HG03378 (cell line): ENCODE data around the gene CNGA2.
"Not testable (repeated sequence)": the region's sequence is repeated elsewhere in the genome, so short reads cannot be mapped to it uniquely, and the experiment has no call there.

Experiments used
- ATAC-seq: cut with Tn5 transposase; IDR thresholded peaks from one replicate; pipeline ENCODE4 v1.9.1; 2021; ENCODE audit warnings: mild to moderate bottlenecking, moderate library complexity; ENCODE audit not compliant: unreplicated experiment

The CNGA2 gene

DNA sequence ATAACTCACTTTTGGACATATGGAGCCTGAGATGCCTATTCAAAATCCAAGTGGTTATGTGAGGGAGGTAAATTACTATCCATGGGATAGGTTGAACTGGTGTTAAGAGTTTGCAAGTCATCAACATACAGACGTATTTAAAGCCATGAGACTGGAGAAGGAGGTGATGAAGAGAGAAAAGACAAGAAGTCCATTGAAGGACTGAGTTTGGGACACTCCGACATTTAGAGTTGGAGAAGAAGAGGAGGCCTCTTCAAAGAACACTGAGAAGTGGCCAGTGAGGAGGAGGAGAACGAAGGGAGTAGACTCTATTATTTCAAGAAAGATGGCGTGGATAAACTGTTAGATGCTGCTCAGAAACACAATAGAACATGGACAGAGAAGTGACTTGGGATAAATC lies at the start of gene CNGA2:
Gene CNGA2, plus strand, starts transcription at position 301 of the 400 bp plus-strand sequence. CDS start 3,738 bp downstream, outside the sequence.
- no peak for ATAC-seq

DNA sequence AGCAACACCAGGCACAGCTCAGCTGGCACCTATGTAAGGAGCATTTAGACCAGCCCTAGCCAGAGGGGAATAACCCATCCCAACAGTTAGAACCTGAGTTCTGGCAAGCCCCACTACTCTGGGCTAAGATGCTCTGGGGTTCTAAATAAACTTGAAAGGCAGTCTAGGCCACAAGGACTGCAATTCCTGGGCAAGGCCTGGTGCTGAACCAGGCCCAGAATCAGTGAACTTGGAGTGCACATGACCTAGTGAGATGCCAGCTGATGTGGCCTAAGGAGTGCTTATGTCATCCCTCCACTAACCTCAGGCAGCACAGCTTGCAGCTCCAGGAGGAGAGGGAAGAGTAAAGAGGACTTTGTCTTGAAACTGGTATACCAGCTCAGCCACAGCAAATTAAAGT lies 46.9 kb upstream of the CNGA2 start:
- ATAC-seq: no peak

DNA sequence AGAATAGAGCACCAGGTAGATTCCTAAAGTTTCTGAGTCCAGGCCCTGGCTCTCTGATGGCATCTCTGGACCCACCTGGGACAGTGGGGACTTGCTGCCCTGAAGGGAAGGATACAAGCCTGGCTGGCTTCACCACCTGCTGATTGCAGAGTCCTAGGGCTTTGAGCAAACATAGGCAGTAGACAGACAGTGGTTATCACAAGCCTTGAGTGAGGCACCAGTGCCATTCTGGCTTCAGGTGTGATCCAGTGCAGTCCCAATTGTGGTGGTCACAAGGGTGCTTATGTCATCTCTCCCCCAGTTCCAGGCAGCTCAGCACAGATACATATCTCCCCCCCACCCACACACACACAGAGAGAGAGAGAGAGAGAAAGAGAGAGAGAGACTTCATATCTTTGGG lies 45.9 kb upstream of the CNGA2 start:
- no peak for ATAC-seq

DNA sequence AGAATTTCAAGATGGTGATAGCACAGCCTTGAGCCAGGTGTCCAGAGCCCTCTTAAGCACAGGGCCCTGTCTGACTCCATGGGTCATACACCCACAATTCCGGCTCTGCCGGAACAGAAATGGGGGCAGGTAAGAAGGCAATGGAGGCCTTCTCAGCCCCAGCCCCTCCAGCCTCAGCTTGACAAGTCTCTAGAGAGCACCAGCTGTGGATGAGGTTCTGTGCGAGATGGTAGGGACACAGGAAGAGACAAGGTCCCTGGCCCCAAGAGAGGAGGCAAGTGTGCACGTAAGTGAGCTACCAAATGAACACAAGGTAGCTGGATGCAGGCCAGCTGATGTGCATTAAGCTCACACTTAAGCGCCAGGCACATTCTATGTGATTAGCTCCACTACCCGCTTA lies 41.7 kb upstream of the CNGA2 start:
- ATAC-seq: no peak

DNA sequence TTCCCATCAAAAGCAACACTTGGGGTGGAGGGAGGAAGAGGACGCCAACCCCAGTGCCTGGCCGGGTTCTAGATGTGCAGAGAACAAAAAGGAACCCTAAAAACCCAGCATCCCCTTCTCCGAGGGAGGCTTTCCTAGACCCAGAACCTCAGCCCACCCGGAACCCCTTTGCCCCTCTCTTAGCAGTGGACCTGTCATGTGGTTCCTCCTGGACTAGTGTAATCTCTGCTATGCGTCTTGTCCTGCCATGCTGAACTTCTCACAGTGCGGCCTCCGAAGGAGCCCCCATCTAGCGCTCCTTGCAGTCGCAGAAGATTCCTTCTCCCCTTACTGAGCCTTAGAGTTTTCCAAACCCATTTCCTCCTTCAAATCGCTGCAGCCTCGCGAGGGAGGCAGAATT lies 40.4 kb upstream of the CNGA2 start:
- ATAC-seq: no peak

DNA sequence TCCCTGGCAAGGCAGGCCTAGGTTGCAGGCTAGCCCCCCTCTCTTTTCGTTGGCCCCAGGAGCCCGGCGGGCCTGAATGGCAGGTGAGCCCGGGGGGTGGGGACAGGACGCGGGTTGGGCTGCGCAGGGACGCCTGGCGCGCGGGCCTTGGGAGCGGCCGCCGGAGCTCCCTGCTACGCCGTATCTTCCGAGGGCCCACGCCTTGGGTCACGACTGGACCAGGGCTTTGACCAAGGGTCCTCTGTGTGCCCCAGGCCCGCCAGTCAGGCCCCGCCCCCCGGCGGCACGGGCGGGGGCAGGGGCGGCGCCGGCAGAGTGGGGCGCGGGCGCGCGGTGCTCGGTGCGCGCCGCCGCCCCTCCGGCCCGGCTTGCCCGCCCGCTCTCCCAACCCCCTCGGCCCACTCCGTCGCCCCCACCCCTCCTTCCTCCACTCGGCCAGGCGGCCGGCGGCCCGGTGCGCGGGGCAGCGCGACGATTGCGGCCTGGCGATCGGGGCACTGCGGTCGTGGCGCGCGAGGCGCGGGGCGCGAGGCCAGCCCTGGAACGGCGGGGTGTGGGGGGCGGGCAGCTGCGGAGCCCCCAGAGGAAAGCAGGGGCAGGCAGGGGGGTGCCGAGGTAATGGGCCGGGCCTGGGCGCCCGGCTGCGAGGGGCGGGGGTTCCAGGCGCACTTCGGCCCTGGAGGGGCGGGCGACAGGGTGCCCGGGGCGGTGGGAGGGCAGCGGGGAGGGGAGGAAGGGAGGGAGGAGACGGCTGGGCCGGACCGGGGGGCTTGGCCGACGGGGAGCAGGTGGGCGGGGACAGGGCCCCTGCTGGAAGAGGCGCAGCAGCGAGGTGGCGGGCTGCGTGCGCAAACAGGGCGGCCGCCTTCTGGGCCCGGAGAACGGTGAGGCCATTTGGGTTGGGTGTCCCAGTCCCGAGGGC lies 39.6 kb upstream of the CNGA2 start, which contains the start of gene PRRG3:
Gene PRRG3, plus strand, starts transcription at position 798 of the 922 bp plus-strand sequence. CDS start 3,357 bp downstream, outside the sequence.
- ATAC-seq: no peak

DNA sequence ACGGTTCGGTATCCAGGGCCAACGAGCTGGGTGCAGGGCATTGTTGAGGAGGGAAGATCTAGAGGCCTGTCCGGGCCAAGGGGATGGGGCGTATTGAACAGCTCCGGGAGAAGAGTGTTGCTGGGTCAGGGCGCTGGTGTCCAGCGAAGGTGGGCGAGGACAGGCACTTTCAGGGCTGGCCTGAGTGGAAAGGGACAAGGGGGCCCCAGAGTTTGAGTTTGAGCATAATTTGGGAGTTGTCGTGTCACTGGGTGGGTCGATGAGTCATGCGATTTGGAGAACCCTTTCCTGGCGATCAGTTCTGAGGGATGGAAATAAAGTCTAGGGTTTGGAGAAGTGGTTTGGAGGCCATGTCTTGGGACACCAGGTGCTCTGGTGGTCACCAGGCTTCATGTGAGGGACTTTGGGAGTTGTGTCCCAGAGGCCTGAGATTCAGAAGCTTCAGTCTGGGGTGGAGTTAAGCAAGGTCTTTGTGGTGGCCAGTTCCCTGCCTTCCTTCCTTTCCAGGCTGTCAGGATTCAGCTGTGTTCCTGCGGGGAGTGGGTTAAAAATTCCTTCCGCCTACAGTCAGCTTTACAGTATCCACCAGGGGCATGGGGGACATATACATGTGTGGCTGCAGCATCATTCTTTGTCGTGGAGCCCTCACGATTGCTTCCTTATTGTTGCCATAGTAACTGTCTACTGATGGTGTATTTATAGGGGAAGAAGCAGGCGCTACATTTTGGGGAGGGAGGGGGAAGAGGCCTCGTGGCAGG lies 38.8 kb upstream of the CNGA2 start:
- ATAC-seq: no peak

DNA sequence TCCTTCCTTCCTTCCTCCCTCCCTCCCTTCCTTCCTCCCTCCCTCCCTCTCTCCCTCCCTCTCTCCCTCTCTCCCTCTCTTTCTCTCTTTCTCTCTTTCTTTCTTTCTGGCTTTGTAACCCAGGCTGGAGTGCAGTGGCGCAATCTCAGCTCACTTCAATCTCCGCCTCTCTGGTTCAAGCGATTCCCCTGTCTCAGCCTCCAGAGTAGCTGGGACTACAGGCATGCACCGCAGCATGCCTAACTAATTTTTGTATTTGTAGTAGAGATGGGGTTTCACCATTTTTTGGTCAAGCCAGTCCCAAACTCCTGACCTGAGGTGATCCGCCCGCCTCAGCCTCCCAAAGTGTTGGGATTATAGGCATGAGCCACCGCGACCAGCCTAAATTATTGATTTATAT lies 37.5 kb upstream of the CNGA2 start:
- ATAC-seq: not testable (repeated sequence)

DNA sequence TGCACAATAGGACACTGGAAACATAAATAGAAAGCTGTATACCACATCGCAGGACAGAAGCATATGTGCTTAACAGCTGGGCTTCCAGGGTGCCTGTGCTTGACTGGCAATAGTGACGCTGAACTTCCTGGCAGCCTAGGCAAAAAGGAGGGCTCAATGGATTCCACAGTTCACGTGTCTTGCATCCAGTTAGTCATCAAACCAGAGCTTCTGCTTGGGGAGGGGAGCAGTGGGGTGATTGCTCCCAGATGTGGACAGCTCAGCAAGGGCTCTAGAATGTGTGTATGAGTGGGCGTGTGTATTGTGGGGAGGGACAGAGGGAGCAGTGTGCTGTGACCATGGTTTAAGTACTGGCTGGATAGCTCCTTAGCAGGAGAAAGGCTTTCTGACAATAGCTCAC lies 37.0 kb upstream of the CNGA2 start:
- no peak for ATAC-seq

DNA sequence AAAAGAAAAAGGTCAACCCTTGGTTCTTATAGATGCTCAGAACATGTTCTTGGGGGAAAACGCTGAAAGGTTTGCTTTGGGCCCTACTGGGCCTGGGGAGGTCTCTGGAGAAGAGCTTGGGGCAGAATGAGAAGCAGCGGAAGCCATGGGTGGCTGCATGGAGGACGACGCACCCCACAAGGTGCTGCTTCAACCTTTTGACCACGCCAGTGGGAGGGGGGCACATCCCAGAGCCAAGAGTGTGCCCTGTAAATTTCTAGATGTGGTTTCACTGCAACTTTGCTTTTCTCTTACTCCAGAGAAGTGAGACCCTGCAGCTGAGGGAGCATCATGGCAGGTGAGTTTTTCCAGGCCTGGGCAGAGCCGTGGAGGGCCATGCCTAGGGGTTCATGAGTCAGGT lies 36.1 kb upstream of the CNGA2 start:
- ATAC-seq: no peak

DNA sequence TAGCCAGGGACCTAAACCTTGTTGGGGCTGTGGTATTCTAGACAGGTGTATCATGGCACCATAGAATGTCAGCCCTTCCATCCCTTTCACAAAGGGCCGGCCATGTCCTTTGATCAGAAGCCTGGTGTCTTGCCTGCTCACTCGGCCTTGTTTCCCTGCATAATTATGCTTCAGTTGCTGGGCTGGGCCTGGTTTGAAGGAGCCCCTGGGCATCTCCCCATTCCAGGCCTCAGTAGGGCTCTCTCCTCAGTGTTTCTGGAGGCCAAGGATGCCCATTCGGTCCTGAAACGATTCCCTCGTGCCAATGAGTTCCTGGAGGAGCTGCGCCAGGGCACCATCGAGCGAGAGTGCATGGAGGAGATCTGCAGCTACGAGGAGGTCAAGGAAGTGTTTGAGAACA lies 34.8 kb upstream of the CNGA2 start:
- ATAC-seq: no peak

DNA sequence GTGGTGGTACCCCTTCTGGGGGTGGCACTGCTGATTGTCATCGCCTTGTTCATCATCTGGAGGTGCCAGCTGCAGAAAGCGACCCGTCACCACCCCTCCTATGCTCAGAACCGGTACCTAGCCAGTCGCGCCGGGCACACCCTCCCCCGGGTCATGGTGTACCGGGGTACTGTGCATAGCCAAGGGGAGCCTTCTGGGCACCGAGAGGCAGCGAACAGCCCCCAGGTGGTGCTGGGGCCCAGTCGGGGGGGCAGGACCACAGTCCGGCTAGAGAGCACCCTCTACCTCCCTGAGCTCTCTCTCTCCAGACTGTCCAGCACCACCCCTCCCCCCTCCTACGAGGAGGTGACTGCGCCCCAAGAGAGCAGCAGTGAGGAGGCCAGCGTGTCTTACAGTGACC lies 34.0 kb upstream of the CNGA2 start:
- ATAC-seq: no peak

DNA sequence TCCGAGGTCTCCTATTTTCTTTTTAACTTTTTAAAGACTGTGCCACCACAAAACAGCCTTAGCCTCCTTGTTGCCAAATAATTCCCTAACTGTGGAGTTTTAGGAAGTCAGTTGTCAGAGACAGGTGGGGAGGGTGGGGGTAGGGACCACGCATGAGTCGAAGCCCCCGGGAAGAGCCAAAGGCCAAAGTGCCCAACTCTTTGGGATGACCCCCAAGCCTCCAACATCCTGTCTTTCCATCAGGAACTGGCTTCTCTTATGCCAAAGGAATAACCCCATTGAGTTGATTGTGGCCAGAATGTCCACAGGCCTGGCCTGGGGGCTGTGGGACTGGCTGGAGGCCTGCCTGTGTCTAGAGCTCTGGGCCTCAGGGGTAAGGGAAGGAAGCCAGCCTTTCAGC lies 33.5 kb upstream of the CNGA2 start:
- ATAC-seq: no peak

DNA sequence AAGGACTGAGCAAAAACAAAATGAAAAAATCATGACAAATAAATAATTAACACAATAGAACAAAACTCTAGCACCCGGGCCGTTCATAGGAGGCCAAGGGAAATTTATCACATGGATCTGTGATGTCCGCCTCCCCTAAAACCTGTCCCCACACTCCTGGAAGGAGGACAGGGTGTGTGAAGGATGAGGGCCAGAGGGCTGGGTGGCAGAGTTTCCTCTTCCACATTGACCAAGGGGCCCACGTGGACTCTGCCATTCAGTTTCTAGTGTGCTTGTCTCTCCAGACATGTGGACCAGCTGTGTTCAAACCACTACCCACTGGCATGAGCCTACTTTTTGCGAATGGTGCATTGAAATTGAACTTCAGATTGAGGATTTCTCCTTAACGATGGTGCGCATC lies 33.0 kb upstream of the CNGA2 start:
- ATAC-seq: no peak

DNA sequence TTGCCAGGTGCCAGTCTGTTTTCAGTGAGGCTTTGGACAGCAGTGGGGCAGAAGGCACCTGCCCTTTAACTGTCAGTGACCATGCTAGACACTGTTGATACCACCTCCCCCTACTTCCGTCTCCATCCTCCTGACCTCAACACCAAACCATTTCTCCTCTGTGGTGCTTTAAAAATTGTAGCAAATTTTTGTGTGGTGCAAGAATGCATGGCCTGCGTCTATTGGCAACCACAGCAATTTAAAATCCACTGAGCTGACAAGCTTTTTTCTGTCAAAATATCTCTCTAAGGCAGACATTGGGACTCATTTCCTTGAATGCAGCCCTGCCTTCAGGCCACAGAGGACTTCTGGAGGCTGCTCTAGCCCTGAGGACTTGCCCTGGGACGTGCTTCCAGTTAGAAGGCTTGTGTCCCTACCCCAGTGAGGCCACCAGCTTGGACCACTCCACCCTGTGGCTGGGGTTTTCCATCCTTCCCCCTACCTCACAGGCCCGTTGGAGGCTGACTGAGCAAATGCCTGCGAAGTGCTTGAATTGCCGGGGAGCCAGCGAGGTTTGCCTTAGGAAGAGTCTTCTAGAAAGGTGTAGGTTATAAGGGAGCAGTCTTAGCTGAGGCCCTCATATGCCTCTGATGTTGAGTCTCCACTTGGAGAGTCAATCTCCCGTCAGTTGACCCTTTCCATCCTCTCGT lies 32.4 kb upstream of the CNGA2 start:
- ATAC-seq: no peak

DNA sequence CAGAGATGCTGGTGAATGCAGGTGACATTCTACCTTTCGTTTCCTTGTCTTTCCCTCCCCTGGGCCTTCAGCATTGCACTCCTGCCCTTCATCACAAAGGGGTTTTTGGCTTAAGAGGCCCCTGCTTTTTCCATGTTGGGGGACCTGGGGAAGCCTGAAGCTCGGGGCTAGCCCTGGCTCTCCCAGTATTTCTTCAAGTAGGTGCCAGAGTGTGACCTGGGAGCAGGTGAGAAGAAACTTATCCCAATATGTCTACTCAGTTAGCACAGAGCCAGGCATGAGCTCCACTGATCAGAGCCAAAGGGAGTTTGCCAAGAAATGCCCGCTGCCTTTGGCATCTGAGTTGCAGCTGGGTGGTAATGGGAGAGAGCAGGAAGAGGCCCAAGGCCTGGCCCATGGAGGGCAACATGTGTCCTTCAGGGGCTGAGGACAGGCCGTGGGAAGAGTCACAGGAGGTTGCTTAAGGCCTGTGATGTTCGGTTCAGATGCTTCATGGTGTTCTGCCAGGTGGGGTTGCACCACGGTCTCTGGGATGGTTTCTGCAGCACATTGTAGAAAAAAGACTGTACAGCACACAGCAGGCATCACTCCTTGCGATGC lies 31.7 kb upstream of the CNGA2 start:
- no peak for ATAC-seq

DNA sequence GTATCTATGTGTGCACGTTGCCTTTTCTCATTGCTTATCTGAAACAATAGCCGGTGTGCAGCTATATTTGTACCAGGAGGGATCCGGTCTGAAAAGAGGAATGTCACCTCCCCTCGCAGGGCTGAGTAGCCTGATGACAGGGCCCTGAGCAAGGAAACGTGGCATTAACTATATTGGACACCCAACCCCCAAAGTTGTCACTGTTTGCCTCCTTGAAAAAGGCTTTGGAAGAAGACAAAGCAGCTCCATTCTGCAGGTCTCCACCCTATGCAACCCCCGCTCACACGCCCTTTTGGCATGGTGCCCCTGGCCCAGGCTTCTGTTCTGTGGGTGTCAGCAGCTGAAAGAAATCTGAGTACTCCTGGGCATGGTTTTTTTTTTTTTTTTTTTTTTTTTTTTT lies 31.1 kb upstream of the CNGA2 start:
- ATAC-seq: no peak

DNA sequence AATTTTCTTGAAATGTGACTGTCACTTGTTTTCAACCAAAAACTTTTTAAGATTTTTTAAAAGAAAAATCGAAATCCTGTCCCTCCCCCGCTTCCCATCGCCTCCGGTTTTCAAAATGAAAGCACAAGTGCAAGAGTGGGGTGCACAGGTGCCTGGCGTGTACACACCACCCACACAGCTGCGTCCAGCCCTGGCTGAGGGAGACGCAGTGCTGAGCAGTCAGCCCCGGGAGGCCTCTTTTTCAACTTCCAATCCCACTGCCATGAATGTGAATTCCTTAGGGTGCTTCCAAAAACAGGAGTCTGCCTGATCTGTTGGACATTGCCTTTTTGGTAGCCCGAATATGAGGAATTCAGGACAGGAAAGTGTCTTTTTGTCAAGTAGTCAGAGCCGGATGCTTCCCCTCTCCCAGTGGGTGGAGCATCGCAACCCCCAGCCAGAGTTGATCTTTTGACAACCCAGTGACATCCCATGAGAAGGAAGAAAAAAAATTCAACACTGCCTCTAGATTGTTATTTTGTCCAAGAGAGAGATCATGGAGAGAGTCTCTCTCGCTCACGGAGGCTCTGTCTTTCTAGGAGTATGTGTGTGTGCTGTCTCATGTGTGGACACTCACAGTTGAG lies 30.4 kb upstream of the CNGA2 start:
- no peak for ATAC-seq

DNA sequence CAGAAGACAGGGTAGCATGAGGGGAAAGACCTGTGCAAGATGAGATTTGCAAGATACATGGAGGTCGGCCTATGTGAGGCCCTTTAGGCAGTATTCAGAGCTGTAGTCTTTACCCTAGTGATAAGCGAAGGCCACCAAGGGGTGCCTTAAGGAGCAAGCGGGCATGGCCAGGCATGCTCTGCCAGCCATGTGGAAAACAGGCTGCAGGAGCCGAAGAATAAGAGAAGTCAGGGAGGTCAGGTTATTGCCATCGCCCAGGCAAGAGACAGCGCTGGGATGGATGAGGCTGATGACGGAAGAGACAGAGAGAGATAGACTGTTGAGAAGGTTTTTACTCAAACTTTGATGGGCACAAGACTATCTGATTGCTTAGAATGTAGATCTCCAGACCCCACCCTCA lies 25.7 kb upstream of the CNGA2 start:
- no peak for ATAC-seq

DNA sequence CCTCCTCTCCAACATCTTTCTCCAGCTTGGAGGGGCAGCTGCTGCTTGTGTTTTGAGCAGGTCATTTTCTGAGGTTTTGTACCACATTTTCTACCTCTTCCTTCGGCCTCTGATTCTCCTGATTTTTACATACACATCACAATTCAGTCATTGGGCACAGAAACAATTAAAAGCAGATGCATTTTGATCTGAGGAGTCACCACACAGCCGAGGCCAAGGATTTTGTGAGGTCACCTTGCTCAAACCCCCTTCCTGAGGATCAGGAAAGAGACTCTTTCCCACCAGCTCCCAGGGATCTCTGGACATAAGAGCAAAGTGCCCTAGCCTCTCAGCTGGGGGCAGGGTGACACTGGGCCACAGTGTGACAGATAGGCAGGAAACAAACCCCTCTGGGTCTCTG lies 24.1 kb upstream of the CNGA2 start:
- no peak for ATAC-seq

DNA sequence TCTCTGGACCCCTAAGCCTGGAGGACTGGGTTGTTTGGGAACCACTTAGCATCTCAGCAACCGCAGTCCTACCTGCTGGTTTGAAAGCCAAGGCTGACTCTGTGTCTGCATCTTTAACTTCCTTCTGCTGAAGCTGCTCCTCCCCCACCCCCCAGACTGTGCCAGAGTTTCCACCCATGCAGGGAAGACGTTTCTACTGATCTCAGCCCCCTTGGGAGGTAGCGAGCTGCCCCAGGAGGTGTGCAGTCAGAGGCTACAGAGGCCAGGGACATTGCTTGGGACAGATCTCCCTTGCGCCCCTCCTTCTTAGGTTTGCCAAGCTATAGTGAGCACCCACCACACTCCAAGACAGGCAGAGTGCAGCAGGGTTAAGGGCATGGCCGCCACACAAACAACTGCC lies 23.4 kb upstream of the CNGA2 start:
- no peak for ATAC-seq
